Measurements from ENCODE around the gene MBLAC2.

- TF ChIP-seq CTCF (optimal IDR thresholded peaks at IDR 0.05 in 1 of 3, IDR thresholded peaks at IDR 0.05 in 1 of 3, conservative IDR thresholded peaks at IDR 0.05 in 1 of 3; ENCODE audit: extremely low read depth in 1 of 3, insufficient read depth in 2 of 3, low read length in 3 of 3), result peak in 1 of 3 experiments; percentile 15
- no peak for TF ChIP-seq EZH2 (IDR thresholded peaks at IDR 0.05; ENCODE audit: low read length)
Measured at GRCh38 chr5:90409318-90410177, 65.0 kb downstream of the MBLAC2 start, which contains the start of gene CETN3.
